GF-D8 (cell line): Measurements from ENCODE around the gene PHLDA2.

Experiments used
- DNase-seq: peaks from one replicate; lab custom pipeline; 2025; lab: John Stamatoyannopoulos, UW

Gene PHLDA2

DNA sequence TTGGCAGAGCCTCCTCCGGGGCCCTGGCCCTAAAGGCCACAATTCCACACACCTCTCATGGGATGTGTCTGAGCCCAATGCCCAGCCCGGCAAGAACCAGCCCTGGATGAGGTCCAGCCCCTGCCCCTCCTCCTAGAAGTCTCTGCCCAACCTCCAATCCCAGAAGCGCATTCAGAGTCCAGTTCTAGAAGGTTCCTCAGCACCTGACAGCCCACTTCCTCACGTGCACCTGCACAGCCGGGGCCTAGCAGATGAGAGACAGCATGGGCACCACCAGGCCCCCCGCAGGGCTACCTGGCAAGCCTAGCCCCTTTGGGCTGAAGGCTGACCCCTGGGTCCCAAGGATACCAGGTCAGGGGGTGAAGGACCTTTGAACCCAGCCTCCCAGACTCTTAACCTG lies 32.2 kb downstream of the PHLDA2 start:
- DNase-seq: no peak

DNA sequence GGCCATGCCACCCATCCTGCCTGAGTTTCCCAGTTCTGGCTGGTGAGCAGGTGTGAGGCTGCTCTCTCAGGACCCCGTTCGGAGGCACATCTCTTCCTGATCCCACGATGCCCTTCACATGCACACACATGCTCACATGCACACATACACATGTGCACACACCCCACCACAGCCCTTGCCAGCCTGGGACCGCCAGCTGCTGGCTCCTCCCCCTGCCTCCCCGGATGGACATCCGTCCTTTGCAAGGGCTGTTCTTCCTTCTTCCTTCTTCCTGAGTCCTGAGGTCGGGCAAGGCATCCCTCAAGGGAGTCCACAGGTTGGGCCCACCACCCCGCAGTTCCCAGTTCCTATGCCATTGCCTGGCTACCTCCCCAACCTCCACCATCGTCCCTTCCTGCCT lies 33.2 kb downstream of the PHLDA2 start:
- DNase-seq: no peak

DNA sequence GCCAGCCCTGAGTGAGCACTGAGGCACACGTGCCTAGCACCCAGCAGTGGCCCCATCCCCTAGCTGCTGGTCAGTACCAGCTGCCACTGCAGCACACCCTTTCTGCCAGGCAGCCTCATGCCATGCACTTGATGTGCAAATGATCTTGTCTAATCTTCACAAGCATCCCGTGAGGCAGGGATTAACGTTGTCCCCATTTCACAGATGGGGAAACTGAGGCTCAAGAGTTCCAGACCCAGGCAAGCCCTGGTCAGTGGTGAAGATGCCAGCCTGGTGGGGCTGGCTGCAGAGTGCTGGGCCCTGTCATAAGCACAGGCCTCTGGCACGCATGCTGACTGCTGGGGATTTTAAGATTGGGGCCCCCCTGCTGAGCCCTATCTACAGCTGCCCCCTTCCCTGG lies 35.3 kb downstream of the PHLDA2 start:
- DNase-seq: no peak

- peak; percentile 12 for DNase-seq
Observed at GRCh38 chr11:2892967-2893528, 36.2 kb downstream of the PHLDA2 start.

DNA sequence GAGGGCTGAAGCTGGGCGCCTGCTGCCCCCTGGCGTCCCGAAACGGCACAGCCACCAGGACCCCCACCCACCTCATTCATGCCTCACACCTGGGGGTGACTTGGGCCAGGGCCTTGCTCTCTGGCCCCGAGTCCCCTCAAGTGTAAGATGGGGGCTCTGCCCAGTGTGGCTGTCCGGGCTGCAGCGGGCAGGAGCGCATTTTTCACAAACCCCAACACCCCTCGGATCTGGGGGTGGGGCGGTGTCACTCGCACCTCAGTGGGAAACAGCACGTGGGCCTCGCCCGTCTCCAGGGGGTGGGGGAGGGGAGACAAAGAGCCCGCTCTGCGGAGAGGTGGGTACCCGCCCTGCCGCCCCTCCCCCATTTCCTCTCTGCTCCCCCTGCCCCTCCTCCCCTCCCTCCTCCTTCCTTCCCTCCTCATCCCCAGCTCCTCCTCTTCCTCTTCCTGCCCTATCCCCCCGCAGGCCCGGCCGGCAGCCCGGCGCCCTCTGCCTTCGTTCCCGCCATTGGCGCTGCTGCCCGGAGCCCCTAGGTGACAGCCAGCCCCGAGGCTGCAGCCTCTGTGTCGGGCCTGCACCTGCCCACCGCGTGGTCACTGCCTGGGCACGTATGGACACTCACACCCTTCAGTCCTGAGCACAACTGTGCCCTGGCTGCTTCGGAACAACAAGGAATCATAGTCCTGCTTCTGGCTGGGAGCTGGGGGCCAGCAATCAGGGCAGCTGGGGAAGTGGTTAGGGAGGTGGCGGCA lies 36.8 kb downstream of the PHLDA2 start:
- DNase-seq: peak; percentile 14

DNA sequence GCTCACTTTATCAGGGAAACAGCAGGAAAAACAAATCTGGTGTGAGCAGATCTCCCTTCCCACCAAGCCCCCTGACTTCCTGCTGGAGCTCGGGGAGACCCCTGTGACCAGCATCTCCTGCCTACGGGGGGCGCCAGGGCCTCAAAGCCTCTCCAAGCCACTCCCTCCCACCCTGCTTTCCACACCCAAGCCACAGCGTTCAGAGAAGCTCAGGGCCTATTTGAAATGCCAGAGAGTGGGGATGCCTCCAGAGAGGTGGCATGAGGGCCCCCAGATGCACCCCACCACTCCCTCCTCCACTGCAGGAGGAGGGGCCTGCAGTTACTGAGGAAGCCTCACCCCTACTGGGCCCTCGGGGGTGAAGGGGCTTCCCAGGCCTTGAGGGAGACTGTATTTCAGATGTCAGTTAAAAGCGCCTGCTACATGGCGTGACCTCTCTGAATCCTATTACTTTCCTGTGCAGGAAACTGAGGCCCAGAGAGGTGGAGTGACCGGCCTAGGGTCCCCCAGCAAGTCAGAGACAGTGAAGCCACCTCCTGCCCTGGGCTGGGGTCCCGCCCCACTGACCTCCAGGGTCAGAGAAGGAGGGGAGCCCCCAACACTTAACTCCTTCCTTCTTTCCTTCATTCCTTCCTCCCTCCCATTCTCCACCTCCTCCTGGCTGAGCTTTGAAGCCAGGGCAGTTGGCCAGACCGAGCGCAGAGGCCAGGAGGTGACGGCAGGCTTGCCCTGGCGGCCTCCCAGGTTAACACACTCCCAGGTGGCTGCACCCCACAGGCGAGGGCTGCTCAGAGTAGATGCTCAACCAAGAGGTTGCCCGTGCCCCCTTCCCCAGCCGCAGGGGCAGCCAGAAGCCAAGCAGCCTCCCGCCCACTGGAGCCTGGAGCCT lies 37.6 kb downstream of the PHLDA2 start:
- no peak for DNase-seq

DNA sequence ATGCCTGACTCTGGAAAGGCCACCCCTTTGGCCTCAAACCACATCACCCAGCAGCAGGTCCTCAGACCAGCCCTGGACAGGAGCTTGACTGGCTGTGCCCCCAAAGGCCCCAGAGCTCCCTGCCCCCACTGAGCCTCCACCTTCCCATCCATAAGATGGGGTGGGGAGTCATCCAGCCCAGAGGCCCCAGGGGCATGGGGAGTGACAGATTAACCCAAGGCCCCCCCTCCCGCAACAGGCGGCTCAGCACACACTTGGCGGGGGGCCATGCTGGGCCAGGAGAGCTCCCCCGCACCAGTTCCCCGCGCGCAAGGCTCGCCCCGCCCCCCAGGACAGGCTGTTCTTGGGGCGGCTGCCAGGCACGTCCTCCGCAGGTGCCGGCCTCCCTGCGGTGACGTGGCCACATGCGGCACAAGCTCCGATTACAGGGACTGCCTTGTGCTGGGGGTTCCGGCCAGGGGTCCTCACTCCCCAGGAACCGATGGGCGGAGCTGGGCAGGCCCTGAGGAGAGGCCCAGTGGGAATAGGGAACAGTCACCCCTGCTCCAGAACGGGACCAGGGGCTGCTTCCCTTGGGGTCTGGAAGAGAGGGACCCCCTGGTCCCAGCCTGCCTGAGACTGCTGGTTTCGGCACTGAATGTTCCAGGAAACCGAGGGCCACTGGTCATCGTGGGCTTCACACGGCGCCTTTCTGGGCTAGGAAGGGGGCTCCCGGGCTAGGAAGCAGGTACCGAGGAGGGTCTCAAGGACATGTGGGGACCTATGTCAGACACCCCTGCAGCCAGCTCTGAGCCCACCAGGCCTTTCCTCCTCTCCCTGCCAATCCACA lies 38.5 kb downstream of the PHLDA2 start:
- DNase-seq: no peak

DNA sequence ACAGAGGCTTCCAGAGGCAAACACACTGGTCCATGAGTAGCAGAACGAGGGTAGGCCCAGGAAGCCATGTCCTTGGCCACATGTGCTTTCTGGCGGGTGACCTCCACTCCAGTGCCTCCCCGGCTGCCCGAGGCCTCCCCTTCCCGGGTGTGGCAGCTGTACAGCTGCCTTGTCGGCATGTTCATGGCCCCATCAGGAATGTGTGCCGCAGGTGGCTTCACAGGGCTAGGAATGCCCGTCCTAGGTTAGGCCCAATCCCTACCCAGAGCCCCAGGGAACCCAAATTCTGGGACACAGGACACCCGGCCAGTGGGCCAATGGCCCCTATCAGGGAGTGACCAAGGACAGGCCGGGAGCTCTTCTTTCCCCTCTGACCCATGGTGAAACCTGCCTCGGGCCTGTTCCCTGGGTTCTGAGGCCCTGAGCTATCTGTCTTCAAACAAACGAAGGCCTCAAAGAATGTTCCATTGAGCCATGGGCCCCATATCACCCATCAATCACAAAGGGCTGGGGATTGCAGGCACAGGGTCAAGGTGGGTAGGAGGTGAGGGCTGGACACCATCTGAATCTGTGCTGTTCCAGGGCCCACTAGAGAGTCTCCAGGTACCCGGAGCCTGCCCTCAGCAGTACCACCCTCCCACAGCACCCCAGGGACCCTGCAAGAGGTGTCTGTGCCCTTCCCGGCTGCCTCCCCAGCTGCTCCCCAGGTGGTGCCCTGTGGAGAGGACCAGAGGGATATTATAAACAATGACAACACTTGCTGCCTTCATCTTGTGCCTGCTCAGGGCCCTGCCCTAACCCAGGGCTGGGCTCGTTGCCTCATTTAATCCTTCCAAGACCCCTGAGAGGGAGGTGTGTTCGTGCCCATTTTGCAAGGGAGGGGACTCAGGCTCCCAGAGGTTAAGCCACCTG lies 39.6 kb downstream of the PHLDA2 start:
- DNase-seq: no peak

DNA sequence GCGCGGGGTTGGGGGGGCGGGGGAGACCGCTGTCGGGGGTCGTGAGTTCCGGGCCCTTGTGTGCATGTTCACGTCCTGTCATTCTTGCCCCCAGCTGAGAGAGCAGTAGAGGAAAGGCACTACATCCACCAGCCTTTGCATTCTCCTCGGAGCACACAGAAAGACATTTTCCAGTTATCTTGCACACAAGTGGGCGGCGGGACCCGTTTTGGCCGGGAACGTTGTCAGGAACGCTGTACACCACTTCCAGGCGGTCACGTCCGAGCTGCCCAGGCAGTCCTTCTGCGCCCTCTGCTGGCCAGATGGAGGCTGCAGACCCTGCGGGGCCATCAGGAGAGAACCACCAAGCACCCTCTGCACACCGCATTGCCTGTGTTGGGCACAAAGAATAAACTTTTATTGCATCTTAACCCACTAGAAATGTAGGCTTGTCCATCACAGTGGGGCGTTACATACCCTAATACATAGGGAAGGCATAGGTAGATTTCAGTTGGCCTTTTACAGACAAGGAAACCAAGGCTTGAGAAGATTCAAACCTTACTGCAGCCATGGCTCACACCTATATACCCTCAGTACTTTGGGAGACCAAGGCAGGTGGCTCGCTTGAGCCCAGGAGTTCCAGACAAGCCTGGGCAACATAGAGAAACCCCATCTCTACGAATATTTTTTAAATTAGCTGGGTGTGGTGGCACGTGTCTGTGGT lies 40.8 kb downstream of the PHLDA2 start:
- DNase-seq: no peak

- no peak for DNase-seq
Observed at GRCh38 chr11:2887515-2888195, 41.6 kb downstream of the PHLDA2 start.

DNA sequence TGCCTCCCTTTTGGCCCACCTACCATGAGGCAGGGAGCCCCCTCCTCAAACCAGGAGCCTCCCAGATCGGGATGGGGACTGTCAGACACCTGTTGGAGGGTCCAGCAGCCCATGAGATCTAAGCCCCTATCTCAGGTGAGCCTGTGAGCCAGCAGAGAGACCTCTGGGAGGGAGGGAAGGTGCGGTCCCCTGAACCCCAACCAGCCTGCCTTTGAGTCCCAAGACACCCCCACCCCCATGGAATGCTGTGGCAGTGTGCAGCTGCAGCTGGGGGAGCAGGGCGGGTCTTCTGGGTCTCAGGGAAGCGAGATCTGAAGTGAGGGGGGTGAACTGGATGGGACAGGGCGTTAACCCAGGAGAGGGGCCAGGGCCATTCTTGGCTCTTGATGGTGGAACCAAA lies 42.3 kb downstream of the PHLDA2 start:
- no peak for DNase-seq

DNA sequence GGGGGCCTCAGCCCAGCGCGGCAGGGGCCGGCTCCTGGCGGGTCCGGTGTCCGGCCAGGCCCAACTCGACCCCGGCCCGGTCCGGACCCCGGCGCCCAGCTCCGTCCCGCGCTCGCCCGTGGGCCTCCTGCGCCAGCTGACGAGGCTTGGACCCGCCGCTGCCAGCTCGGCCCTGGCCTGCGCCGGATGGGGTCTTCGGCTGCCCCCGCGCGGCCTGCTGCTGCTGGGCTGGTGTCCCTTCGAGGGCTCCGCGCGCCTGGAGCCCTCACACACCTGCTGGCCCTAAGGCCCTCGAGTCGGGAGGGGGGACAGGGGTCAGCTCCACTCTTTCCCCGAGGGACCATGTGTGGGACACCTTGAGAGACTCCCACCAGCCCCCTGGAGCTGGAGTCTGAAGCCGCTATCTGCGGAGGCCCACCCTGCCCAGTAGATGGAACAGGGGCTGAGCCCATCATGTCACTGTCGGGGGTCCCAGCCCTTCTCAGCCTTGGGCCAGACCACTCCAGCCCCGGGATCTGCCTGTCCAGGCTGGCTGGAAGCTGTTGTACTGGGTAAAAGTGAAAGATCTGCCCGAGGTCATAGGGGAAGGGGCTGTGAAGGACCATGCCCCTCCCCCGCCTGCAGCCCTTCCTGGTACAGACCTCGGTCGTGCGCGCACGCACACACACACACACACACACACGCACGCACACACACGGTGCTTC lies 42.9 kb downstream of the PHLDA2 start:
- DNase-seq: no peak

DNA sequence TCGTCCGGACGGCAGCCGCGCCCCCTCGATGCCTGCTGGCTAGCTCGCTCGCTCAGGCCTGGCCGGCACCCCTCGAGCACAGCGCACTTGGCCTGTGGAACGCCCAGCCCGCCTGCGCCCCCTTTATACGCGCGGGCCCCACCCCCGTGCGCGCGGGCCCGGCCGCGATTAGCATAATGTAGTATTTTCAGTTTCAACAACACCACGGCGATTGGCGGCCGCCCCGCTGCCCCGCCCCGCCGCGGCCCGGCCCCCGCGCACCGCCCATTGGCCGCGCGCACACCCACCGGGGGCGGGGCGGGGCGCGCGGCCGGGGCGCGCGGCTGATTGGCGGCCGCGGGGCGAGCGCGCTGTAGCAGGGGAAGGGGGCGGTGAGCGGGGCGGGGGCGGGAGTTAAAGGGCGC lies 43.5 kb downstream of the PHLDA2 start, which contains the start of gene CDKN1C:
CDKN1C (minus strand) TSS at position 98 of the 404 bp plus-strand sequence. CDS start 319 bp downstream, outside the sequence.
- no peak for DNase-seq

DNA sequence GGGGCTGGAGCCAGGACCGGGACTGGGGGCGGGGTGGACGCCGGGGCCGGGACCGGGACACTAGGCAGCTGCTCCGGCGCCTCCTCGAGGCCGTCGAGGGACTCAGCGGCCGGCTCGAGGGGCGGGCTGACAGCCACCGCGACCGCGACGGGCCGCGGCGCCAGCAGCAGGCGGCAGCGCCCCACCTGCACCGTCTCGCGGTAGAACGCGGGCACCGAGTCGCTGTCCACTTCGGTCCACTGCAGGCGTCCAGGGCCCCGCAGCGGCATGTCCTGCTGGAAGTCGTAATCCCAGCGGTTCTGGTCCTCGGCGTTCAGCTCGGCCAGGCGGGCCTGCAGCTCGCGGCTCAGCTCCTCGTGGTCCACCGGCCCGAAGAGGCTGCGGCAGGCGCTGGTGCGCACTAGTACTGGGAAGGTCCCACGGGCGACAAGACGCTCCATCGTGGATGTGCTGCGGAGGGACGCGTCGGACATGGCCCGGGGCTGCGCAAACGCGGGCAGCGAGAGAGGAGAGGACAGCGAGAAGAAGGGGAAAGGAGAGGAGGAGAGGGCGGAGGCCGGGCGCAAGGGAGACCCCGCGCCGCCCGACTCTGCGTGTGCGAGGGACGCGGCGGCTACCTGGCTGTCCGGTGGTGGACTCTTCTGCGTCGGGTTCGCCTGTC lies 44.1 kb downstream of the PHLDA2 start:
- no peak for DNase-seq

DNA sequence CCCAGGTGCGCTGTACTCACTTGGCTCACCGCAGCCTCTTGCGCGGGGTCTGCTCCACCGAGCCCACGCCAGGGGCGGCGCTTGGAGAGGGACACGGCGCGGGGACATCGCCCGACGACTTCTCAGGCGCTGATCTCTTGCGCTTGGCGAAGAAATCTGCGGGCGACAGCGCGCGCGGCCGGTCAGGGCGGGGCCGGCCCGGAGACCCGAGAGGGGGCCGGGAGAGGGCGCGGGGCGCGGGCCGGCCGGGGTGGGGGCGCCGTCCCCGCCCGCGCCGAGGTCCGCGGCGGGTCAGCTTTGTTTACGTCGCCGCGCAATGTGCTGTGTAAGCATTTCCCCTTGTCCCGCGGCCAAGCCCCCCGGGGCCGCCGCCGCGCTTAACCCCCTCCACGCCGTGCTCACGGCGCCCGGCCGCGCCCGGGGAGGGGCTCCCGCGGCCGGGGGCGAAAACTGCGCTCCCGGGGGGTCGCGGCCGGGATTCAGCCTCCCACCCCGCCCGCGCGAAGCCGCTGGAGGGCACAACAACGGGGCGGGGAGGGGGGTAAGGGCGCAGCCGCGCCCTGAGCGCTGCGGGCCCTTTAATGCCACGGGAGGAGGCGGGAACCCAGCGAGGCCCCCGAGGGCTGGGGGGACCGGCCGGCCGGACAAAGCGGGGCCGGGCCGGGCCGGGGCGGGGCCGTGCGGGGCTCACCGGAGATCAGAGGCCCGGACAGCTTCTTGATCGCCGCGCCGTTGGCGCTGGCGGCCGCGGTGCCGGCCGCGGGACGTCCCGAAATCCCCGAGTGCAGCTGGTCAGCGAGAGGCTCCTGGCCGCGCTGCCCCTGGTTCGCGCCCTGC lies 45.0 kb downstream of the PHLDA2 start:
- no peak for DNase-seq

- DNase-seq: no peak
Observed at GRCh38 chr11:2883640-2883978, 45.6 kb downstream of the PHLDA2 start.

DNA sequence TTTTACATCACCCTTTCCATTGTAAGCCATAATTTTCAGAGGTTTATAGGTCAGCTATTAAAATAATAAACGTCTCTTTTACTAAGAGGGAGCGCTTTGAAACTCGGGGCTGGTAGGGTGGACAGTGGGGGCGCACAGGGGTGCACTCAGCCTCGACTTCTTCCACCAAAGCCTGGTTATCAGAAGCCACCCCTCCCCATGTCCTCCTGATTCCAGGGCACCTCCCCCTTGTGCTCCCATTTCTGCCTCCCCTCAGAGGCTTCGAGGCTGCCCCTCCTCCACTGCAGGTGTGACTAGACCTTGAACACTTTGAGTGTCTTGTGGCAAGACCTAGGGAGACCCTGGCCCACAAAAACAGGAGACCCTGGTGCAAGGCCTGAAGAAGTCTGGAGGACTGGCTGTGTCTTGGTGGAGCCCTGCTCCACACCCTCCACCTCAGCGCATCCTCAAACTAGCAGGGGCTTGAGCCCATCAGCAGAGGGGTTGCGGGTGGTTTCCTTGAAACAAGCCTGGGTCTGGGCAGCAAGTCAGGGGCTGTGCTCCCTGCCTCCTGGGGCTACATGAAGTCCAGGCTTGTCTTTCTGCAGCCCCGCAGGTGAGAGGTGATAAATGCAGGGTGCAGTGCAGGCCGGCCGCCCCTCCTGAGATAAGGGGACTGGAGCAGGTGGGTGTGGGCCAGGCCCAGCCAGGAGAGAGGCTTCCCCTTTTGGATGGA lies 46.7 kb downstream of the PHLDA2 start:
- no peak for DNase-seq
